Body of pancreas (tissue), 4 donors: ENCODE results near the gene UBAC2. TPM values are rescaled to one million over a fixed set of nuclear protein-coding genes. Genes with fewer than 3 reads are reported as not detected.

Experiments
- ATAC-seq: fragments of 150-250 bp; one replicate; pipeline ENCODE4 v1.9.1; 2016
- DNase-seq, 4 donors: peaks; one replicate each; pipeline ENCODE4 v3.0.0-alpha.2; 2019
- H3K27ac ChIP-seq, 4 donors: fragments of 200-600 bp; sonication (generic); 1 replicate in 3 of 4; 2 replicates in 1 of 4; pipeline versions ENCODE4 v1.5.1 to v1.6.1; 2016 to 2019; ENCODE audit warnings: mild to moderate bottlenecking in 1 of 4, mixed read lengths in 1 of 4, moderate library complexity in 1 of 4
- H3K27me3 ChIP-seq, 2 donors: fragments of 200-600 bp; sonication (generic); one replicate each; pipeline ENCODE4 v1.6.0; 2016; ENCODE audit warnings: mild to moderate bottlenecking in 1 of 2
- H3K36me3 ChIP-seq, 2 donors: fragments of 200-600 bp; sonication (generic); replicated peaks in 1 of 2; 2 replicates each; pipeline ENCODE4 v1.5.1; 2016; ENCODE audit warnings: low read depth in 2 of 2; ENCODE audit not compliant: insufficient read depth in 1 of 2
- H3K4me1 ChIP-seq: fragments of 200-600 bp; sonication (generic); one replicate; pipeline ENCODE4 v1.6.0; 2016
- H3K4me3 ChIP-seq, 2 donors: fragments of 200-600 bp; sonication (generic); 1 replicate in 1 of 2; 2 replicates in 1 of 2; pipeline ENCODE4 v1.5.1; 2016 to 2019
- H3K9me3 ChIP-seq, 3 donors: fragments of 200-600 bp; sonication (generic); 1 replicate in 2 of 3; 2 replicates in 1 of 3; pipeline ENCODE4 v1.5.1; 2016
- POLR2A ChIP-seq, 3 donors: fragments of 450-650 bp; IDR thresholded peaks; one replicate each; pipeline ENCODE4 v1.6.1; 2016; ENCODE audit warnings: antibody characterized with exemption in 3 of 3, mild to moderate bottlenecking in 2 of 3
- WGBS, 2 donors: methylation state at CpG; one replicate each; pipeline ENCODE4 v1.1.5; 2017; 5-methylcytosine and 5-hydroxymethylcytosine counted together
- intact Hi-C: fragments of 100-400 bp; cut with DNase I; formaldehyde crosslinking; loops from one replicate; pipeline ENCODE4 v1.15.1; 2023
- total RNA-seq, 2 donors: library from RNA; depleted of rRNA; stranded (reverse); fragments of >200 nt; gene quantifications; one replicate each; pipeline ENCODE4 v1.1.0, GENCODE V29; 2016
- TF ChIP-seq, protein P1 (sequence below), 7 experiments: fragments of 450-650 bp in 4 of 7; fragments of 200-600 bp in 3 of 7; sonication (generic) in 3 of 7; IDR thresholded peaks; one replicate each; pipeline ENCODE4 v1.5.1; 2016 to 2019; ENCODE audit warnings: antibody characterized with exemption in 7 of 7

UBAC2 gene
- total RNA-seq, 2 donors from 2014 or later, result 21.4 to 27.2 TPM

DNA sequence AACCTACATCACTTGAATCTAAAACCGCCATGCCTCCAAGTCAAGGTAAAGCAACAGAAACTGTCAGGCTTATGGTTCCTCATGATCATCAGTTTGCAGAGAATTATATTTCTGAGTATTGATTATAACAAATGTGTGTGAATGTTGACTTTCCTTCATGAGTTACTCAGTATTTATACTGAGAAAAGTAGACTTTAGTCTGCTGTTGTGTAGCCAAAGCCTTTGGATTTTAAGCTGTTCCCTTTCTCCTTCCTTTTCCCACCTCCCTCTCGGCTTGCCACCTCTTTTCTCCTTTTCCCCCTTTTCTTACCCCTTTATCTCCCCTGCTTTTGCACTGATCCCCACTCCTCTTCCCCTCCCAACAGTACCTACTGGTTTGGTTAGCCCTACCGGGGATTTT, 78.2 kb downstream of the UBAC2 start:
- no peaks in the 10 kb centered on the region for H3K36me3 ChIP-seq
- no peak overlapping the region for H3K27ac ChIP-seq
- intact Hi-C loops, result loop anchor here (10.0 kb wide), 1 partner anchor 146 kb away; no protein-coding TSS in a partner anchor
- DNase-seq (no peak), ATAC-seq (no peak)
- H3K4me3 ChIP-seq, result no peak overlapping the region
- 83 to 84% methylated on average over 3 of the region's 3 CpGs for WGBS, 2 donors
- no peaks in the 10 kb centered on the region for H3K9me3 ChIP-seq
- TF ChIP-seq, protein P1, sequence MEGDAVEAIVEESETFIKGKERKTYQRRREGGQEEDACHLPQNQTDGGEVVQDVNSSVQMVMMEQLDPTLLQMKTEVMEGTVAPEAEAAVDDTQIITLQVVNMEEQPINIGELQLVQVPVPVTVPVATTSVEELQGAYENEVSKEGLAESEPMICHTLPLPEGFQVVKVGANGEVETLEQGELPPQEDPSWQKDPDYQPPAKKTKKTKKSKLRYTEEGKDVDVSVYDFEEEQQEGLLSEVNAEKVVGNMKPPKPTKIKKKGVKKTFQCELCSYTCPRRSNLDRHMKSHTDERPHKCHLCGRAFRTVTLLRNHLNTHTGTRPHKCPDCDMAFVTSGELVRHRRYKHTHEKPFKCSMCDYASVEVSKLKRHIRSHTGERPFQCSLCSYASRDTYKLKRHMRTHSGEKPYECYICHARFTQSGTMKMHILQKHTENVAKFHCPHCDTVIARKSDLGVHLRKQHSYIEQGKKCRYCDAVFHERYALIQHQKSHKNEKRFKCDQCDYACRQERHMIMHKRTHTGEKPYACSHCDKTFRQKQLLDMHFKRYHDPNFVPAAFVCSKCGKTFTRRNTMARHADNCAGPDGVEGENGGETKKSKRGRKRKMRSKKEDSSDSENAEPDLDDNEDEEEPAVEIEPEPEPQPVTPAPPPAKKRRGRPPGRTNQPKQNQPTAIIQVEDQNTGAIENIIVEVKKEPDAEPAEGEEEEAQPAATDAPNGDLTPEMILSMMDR (IDR thresholded peaks at IDR 0.05), result no peak
- no peak for TF ChIP-seq POLR2A (IDR thresholded peaks at IDR 0.05)
- H3K4me1 ChIP-seq, result no peaks in the 10 kb centered on the region
- no peaks in the 10 kb centered on the region for H3K27me3 ChIP-seq

DNA sequence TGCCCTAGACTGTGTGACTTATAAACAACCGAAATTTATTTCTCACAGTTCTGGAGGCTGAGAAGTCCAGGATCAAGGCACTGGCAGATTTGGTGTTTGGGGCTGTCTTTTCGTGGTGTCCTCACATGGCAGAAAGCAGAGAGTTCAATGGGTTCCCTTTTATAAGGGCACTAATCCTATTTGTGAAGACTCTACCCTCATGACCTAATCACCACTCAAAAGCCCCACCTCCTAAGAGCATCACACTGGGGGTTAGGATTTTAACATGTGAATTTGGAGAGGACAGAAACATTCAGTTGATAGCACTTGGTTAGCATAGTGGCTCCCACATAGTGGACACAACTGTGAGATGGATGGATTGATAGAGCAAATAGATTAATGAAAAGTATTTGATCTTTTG, 79.0 kb downstream of the UBAC2 start:
- Histone ChIP-seq H3K27ac (peak overlapping the region in 1 of 4 donors; percentile 65), H3K27me3 (no peaks in the 10 kb centered on the region), H3K9me3 (no peaks in the 10 kb centered on the region), H3K4me1 (no peaks in the 10 kb centered on the region), H3K36me3 (no peaks in the 10 kb centered on the region), H3K4me3 (no peak overlapping the region)
- TF ChIP-seq, protein P1 (IDR thresholded peaks at IDR 0.05), result no peak
- no peak for TF ChIP-seq POLR2A (IDR thresholded peaks at IDR 0.05)
- WGBS, 2 donors, result 79 to 94% methylated on average over 2 of the region's 2 CpGs
- no peak for ATAC-seq
- intact Hi-C loops, result loop anchor here (10.0 kb wide), 1 partner anchor 145 kb away; no protein-coding TSS in a partner anchor
- no peak for DNase-seq

DNA sequence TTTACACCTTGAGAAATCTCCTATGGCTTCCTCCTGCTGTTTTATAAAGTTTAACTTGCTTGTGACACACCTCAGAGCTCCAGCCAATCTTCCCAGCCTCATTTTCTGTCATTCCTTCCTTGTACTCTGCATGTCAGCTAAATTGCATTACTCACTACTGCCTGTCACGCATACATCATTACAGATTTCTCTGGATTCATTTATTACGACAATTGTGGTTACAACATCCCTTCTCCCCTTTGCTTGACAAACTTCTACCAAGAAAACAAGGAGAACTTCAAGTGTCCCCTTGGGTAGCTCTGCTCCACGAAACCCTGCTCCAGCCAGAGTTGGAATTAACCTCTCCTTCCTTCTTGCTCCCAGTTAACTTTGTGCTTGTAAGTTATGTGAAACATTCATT, 79.5 kb downstream of the UBAC2 start:
- WGBS, 2 donors, result 79 to 84% methylated on average over 3 of the region's 3 CpGs
- peak in 1 of 3 donors; percentile 42 for TF ChIP-seq POLR2A (IDR thresholded peaks at IDR 0.05)
- TF ChIP-seq, protein P1 (IDR thresholded peaks at IDR 0.05), result no peak
- intact Hi-C loops, result no loop called here
- Histone ChIP-seq H3K27me3 (no peaks in the 10 kb centered on the region), H3K36me3 (no peaks in the 10 kb centered on the region), H3K4me3 (no peak overlapping the region), H3K9me3 (no peaks in the 10 kb centered on the region), H3K27ac (peak overlapping the region in 1 of 4 donors; percentile 65), H3K4me1 (no peaks in the 10 kb centered on the region)
- DNase-seq, result peak in 1 of 4 donors; percentile 47
- ATAC-seq, result no peak

DNA sequence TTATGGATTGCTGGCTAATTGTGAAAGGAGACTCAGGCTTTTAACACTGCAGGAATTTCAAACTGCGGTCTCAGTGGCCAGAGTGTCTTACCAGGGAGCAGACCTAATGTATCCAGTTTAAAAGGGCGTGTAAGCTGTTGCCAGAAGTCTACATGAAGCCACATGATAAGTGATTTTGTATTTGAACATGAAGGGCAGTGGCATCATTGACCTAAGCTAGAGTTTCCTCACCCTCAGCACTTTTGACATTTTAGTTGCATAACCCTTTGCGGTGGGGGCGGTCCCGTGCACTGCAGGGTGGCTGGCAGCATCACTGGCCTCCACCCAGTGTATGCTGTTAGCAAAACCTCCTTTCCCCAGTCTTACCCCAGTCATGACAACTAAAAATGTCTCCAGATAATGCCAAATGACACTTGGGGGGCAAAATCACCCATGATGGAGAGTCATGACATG, 81.2 kb downstream of the UBAC2 start:
- 76 to 91% methylated on average over 5 of the region's 5 CpGs for WGBS, 2 donors
- Histone ChIP-seq H3K4me1 (peaks cover 9% of the 10 kb centered on the region), H3K9me3 (no peaks in the 10 kb centered on the region), H3K36me3 (no peaks in the 10 kb centered on the region), H3K27me3 (no peaks in the 10 kb centered on the region), H3K27ac (peak overlapping the region in 1 of 4 donors; percentile 65), H3K4me3 (no peak overlapping the region)
- DNase-seq (peak in 3 of 4 donors; percentile 15 to 68 (median 23)), ATAC-seq (peak; percentile 41)
- TF ChIP-seq, protein P1 (IDR thresholded peaks at IDR 0.05), result no peak
- peak in 1 of 3 donors; percentile 42 for TF ChIP-seq POLR2A (IDR thresholded peaks at IDR 0.05)
- intact Hi-C loops, result no loop called here
